ENCODE data around the gene IGFL1.
"Not testable (repeated sequence)": the region's sequence is repeated elsewhere in the genome, so short reads cannot be mapped to it uniquely, and the experiment has no call there.

The IGFL1 gene

DNA sequence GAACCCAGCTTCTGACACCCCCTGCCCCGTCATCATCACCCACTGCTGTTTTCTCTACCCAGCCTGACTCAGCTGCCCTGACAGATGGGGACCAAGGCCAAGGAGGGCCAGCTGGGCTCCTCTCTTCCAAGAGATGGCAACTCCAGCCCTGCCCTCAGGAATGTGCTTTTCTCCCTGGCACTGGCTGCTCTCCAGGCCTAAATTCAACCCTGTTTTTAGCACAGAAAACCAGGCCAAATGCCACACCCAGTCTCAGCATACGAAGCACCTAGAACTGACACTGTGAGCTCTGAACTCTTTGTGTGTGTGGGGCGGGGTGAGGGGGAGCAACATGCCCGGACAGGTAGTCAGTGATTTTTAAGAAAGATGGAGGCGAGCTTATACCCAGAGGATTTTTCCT, 23.4 kb upstream of the IGFL1 start:
- POLR2A ChIA-PET = no interaction called here
- no peak for DNase-seq (ENCODE audit: low read depth, low spot score)
- TF ChIP-seq, protein P1, sequence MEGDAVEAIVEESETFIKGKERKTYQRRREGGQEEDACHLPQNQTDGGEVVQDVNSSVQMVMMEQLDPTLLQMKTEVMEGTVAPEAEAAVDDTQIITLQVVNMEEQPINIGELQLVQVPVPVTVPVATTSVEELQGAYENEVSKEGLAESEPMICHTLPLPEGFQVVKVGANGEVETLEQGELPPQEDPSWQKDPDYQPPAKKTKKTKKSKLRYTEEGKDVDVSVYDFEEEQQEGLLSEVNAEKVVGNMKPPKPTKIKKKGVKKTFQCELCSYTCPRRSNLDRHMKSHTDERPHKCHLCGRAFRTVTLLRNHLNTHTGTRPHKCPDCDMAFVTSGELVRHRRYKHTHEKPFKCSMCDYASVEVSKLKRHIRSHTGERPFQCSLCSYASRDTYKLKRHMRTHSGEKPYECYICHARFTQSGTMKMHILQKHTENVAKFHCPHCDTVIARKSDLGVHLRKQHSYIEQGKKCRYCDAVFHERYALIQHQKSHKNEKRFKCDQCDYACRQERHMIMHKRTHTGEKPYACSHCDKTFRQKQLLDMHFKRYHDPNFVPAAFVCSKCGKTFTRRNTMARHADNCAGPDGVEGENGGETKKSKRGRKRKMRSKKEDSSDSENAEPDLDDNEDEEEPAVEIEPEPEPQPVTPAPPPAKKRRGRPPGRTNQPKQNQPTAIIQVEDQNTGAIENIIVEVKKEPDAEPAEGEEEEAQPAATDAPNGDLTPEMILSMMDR (IDR thresholded peaks at IDR 0.05; ENCODE audit: insufficient read depth, low read length, missing control alignments) = no peak
- H3K4me3 ChIP-seq (ENCODE audit: low read depth, low read length) = no peak overlapping the region
- CTCF ChIA-PET = no interaction called here

DNA sequence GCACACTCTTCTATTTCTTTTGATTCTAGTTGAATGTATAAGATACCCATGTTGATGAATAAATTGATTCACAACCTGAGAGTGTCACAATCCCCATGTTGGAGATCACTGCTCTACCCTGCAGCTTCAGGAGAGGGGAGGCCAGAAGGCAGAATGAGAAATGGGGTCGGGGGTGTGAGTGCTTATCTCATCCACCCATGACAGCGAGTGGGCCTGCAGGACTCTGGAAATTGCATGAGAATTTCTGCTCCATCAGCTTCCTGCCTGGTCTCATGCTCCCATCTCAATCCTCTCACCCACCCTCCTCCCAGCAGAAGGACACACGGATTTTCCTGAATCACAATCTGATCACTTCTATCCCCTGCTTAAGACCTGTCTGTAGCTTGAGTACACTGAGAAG, 22.9 kb upstream of the IGFL1 start:
- no peak overlapping the region for H3K4me3 ChIP-seq (ENCODE audit: low read depth, low read length)
- no peak for DNase-seq (ENCODE audit: low read depth, low spot score)
- POLR2A ChIA-PET = no interaction called here
- TF ChIP-seq, protein P1 (IDR thresholded peaks at IDR 0.05; ENCODE audit: insufficient read depth, low read length, missing control alignments) = no peak
- CTCF ChIA-PET = no interaction called here

DNA sequence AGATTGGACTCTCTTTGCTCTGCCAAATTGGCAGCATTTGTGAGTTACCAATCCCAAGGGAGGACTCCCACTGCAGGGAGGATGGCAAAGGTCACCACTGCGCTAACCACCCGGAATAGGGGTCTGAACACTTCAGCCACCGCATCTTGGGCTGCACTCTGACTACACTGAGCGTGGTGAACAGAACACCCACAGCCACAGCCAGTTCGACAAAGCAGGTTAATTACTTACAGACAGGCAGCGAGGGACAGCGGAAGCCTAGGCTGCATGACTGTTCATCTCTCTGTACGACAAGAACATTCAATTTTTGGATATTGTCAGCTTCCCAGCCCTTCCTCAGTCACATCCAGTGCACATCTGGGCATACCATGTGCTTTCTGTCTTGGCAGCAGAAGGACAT, 21.7 kb upstream of the IGFL1 start:
- CTCF ChIA-PET; DNase-seq (ENCODE audit: low read depth, low spot score); H3K4me3 ChIP-seq (ENCODE audit: low read depth, low read length): not testable (repeated sequence)
- POLR2A ChIA-PET = interaction anchor here (0.7 kb wide), 1 partner anchor 128 kb away, joined by 3 read pairs; no protein-coding TSS in a partner anchor

DNA sequence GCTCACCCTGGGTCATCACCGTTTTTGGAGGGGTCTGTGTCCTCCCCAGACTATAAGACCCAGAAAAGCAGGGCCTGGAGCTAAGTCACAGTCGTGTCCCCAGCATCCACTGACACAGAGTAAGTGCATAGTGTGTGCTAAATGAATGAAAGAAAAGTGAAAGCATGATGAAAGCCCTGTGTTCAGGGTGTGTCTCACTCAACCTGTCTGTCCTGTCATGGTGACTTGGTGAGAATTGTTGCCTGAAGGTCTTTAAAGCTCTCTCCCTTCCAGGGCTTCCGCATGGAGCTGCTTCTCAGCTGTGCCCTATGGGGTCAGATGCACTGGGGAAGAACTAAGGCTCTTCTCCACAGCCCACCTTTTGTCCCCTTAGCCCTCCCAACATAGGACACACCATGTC, 20.5 kb upstream of the IGFL1 start:
- ChIA-PET POLR2A (no interaction called here), CTCF (no interaction called here)
- TF ChIP-seq, protein P1 (IDR thresholded peaks at IDR 0.05; ENCODE audit: insufficient read depth, low read length, missing control alignments) = no peak
- DNase-seq (ENCODE audit: low read depth, low spot score) = no peak
- no peak overlapping the region for H3K4me3 ChIP-seq (ENCODE audit: low read depth, low read length)

DNA sequence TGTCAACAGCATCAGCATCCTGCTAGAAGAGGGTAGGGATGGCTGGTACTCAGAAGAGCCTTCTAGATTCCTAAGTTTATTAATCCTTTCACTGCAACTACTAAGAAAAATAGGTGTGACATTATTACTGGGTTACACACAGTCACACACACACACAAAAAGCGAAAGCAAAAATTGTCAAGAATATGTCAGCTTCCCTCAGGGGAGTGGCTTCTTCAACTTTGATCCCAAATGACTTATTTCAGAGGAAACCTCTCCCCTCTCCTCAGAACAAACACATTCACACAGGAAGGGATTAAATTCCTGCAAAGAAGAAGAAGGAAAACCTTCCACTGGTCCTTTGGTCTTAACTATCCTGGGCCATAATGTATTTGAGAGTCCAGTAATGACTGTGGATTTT, 20.1 kb upstream of the IGFL1 start:
- TF ChIP-seq, protein P1 (IDR thresholded peaks at IDR 0.05; ENCODE audit: insufficient read depth, low read length, missing control alignments) = no peak
- ChIA-PET CTCF (no interaction called here), POLR2A (no interaction called here)
- no peak for DNase-seq (ENCODE audit: low read depth, low spot score)
- H3K4me3 ChIP-seq (ENCODE audit: low read depth, low read length) = no peak overlapping the region

DNA sequence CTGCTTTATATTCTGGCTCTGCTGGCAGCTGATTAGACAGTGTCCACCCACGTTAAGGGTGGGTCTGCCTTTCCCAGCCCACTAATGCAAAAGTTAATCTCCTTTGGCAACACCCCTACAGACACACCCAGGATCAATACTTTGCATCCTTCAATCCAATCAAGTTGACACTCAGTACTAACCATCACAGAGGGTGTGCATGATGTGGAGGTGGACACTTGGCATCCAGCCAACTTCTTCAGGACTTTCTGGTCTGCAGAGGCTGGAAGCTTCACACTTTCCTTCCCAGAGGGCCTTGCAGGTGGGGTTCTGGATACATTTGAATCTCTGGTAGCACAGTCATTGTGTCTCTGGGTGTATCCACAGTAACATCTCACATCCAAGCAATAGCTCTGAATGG, 18.9 kb upstream of the IGFL1 start:
- TF ChIP-seq, protein P1 (IDR thresholded peaks at IDR 0.05; ENCODE audit: insufficient read depth, low read length, missing control alignments) = no peak
- DNase-seq (ENCODE audit: low read depth, low spot score) = no peak
- ChIA-PET CTCF (interaction anchor here (1.6 kb wide), 1 partner anchor 128 kb away, joined by 4 read pairs; no protein-coding TSS in a partner anchor), POLR2A (no interaction called here)
- H3K4me3 ChIP-seq (ENCODE audit: low read depth, low read length) = no peak overlapping the region

DNA sequence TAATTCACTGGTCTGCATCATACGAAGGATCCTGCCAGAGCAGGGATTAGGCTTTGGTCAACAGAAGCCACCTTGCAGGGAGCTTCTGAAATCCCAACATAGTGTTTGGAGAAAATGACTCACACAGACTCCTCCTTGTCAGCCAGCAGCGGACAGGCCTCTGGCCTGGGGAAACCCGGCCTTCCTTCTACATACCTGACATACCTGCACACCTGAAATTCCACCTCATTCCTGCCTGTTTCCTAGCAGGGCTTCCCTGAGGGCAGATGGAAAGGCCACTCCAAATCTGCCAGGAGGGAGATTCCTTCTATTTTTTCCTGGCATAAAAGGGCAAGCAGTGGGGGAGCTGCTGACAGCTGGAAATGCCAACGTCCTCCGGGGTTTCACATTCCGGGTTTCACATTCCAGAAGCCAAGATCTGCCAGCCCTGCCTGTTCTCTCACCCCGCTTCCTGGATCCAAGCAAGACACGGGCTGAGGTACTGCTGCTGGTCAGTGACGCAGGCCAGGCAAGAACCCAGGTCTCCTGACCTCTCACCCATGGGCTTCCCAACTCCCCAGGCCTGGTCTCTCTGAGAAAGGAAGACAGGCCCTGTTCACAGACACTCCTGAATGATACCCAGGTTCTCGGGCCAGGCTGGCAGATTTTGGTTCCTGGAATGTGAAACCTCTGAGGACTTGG, 18.2 kb upstream of the IGFL1 start:
- TF ChIP-seq, protein P1 (IDR thresholded peaks at IDR 0.05; ENCODE audit: insufficient read depth, low read length, missing control alignments) = no peak
- ChIA-PET CTCF (interaction anchor here (0.8 to 1.6 kb wide), 2 partner anchors 38 to 128 kb away, joined by 3 to 4 read pairs; no protein-coding TSS in a partner anchor), POLR2A (no interaction called here)
- no peak overlapping the region for H3K4me3 ChIP-seq (ENCODE audit: low read depth, low read length)
- DNase-seq (ENCODE audit: low read depth, low spot score) = no peak

DNA sequence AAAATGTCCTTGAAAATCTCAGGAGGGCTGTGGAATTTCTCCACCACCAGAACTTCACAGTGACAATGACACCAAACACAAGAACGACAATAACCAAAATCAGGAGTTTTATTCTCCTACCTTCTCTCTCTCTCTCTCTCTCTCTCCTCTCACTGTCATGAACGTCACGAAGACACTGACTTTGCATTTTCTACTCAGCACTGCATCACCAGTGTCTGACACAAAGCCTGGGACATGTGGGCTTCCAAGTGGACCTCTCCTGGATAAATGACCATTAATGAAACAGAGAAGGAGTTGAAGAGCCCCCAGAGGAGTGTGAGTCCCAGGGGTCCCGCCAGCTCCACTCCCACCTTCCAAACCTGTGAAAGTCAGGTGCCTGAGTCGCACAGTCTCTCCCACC, 16.9 kb upstream of the IGFL1 start:
- CTCF ChIA-PET = interaction anchor here (1.2 kb wide), 1 partner anchor 52 kb away, joined by 4 read pairs; no protein-coding TSS in a partner anchor
- POLR2A ChIA-PET; DNase-seq (ENCODE audit: low read depth, low spot score); H3K4me3 ChIP-seq (ENCODE audit: low read depth, low read length): not testable (repeated sequence)
